Lower leg skin (tissue), 3 donors: ENCODE results near the gene TMEM109.

Experiments used
- POLR2A ChIP-seq, 2 donors: fragments of 450-650 bp; IDR thresholded peaks; one replicate each; pipeline ENCODE4 v1.6.1; 2016 to 2017; ENCODE audit warnings: antibody characterized with exemption in 2 of 2, mild to moderate bottlenecking in 1 of 2, moderate library complexity in 1 of 2
- TF ChIP-seq, protein P1 (sequence below), 3 donors: fragments of 450-650 bp; IDR thresholded peaks; one replicate each; pipeline ENCODE4 v1.5.1; 2016; ENCODE audit warnings: antibody characterized with exemption in 3 of 3, mild to moderate bottlenecking in 3 of 3, moderate library complexity in 2 of 3

DNA sequence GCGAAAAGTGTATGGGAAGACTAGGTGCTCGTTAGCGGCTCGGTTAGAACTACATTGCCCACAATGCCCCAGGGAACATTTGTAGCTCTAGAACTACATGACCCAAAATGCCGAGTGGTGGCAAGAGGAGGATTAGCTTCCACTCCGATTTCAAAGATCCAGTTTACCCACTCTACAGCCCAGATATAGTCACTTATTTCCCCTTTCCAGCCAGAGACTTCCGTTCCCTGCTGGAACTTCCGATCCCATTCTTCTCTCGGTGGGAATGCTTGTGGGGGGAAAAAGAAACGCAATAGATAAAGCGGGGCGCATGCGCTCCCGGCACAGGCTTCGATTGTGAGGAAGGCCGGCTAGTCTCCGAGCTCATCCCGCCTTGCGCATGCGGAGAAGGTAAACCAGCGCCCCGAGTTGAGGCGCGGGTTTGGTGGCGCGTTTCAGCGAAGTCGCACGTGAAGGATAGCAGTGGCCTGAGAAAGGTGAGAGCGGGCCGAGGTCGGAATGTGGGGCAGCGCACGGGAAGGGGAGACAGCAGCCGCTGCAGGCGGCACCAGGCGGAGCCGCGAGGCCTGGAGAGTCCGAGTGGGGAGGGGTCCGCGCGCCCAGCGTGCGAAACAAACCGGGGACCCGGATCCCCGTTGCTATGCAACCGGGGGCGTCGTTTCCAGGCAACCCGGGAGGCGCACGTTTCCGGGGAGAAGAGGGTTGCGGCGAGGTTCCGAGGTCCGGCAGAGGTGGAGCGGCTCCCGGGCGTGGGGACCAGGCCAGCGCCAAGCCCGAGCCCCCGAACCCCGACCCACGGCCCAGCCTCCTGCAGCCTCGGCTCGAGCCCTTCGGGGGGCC lies at the start of gene TMEM109:
- TF ChIP-seq, protein P1, sequence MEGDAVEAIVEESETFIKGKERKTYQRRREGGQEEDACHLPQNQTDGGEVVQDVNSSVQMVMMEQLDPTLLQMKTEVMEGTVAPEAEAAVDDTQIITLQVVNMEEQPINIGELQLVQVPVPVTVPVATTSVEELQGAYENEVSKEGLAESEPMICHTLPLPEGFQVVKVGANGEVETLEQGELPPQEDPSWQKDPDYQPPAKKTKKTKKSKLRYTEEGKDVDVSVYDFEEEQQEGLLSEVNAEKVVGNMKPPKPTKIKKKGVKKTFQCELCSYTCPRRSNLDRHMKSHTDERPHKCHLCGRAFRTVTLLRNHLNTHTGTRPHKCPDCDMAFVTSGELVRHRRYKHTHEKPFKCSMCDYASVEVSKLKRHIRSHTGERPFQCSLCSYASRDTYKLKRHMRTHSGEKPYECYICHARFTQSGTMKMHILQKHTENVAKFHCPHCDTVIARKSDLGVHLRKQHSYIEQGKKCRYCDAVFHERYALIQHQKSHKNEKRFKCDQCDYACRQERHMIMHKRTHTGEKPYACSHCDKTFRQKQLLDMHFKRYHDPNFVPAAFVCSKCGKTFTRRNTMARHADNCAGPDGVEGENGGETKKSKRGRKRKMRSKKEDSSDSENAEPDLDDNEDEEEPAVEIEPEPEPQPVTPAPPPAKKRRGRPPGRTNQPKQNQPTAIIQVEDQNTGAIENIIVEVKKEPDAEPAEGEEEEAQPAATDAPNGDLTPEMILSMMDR (IDR thresholded peaks at IDR 0.05), result no peak
- TF ChIP-seq POLR2A (IDR thresholded peaks at IDR 0.05), result no peak
